ENCODE measurements around the gene TRIM66. TPM values are rescaled to one million over a fixed set of nuclear protein-coding genes. Genes with fewer than 3 reads are reported as not detected.
A peak's percentile ranks its signal among the peaks of the same experiment; 100 is the strongest.

TRIM66 gene
- total RNA-seq, 2 donors from 2014 or later = 10.2 to 18.1 TPM

- peak; percentile 70 for ATAC-seq (ENCODE audit: insufficient number of reproducible peaks, low FRiP score, low read depth)
- peak overlapping the region; percentile 39 for H3K4me3 ChIP-seq
Observed at GRCh38 chr11:8719211-8719649, 36.8 kb upstream of the TRIM66 start.

GRCh38 chr11:8717876-8718753, 35.6 kb upstream of the TRIM66 start:
- H3K27me3 ChIP-seq (replicated peaks; ENCODE audit: insufficient read depth) = no peaks in the 10 kb centered on the region
- peak overlapping the region; percentile 93 to 94 for H3K27ac ChIP-seq
- H3K4me3 ChIP-seq = peak overlapping the region; percentile 28
- TF ChIP-seq CTCF (IDR thresholded peaks at IDR 0.05) = no peak
- DNase-seq (ENCODE audit: low spot score) (no peak), ATAC-seq (ENCODE audit: insufficient number of reproducible peaks, low FRiP score, low read depth) (no peak)
- H3K9me3 ChIP-seq = no peaks in the 10 kb centered on the region
- peaks cover 59 to 93% of the 10 kb centered on the region in 2 donors for H3K4me1 ChIP-seq (ENCODE audit: control insufficient read depth in 1 of 2, low read depth in 2 of 2)
- peaks cover 7% of the 10 kb centered on the region for H3K36me3 ChIP-seq

More at GRCh38 chr11:8719211-8719649, 36.8 kb upstream of the TRIM66 start:
- peak; percentile 54 for DNase-seq (ENCODE audit: low spot score)
- TF ChIP-seq CTCF (IDR thresholded peaks at IDR 0.05) = no peak
- peak overlapping the region; percentile 93 to 94 for H3K27ac ChIP-seq
- peaks cover 59 to 86% of the 10 kb centered on the region in 2 donors for H3K4me1 ChIP-seq (ENCODE audit: control insufficient read depth in 1 of 2, low read depth in 2 of 2)
- no peaks in the 10 kb centered on the region for H3K9me3 ChIP-seq
- peaks cover 1% of the 10 kb centered on the region for H3K36me3 ChIP-seq
- no peaks in the 10 kb centered on the region for H3K27me3 ChIP-seq (replicated peaks; ENCODE audit: insufficient read depth)

GRCh38 chr11:8717544-8717875, 35.0 kb upstream of the TRIM66 start:
- Histone ChIP-seq H3K9me3 (no peaks in the 10 kb centered on the region), H3K27ac (peak overlapping the region; percentile 88 to 94), H3K4me3 (no peak overlapping the region), H3K4me1 (ENCODE audit: control insufficient read depth in 1 of 2, low read depth in 2 of 2) (peaks cover 59 to 88% of the 10 kb centered on the region in 2 donors), H3K36me3 (peaks cover 7% of the 10 kb centered on the region), H3K27me3 (replicated peaks; ENCODE audit: insufficient read depth) (no peaks in the 10 kb centered on the region)
- no peak for ATAC-seq (ENCODE audit: insufficient number of reproducible peaks, low FRiP score, low read depth)
- TF ChIP-seq CTCF (IDR thresholded peaks at IDR 0.05) = no peak
- no peak for DNase-seq (ENCODE audit: low spot score)

- Histone ChIP-seq H3K9me3 (no peaks in the 10 kb centered on the region), H3K27ac (peak overlapping the region; percentile 88 to 94), H3K27me3 (replicated peaks; ENCODE audit: insufficient read depth) (no peaks in the 10 kb centered on the region), H3K4me3 (no peak overlapping the region), H3K36me3 (peaks cover 14% of the 10 kb centered on the region), H3K4me1 (ENCODE audit: control insufficient read depth in 1 of 2, low read depth in 2 of 2) (peaks cover 45 to 68% of the 10 kb centered on the region in 2 donors)
- no peak for ATAC-seq (ENCODE audit: insufficient number of reproducible peaks, low FRiP score, low read depth)
- TF ChIP-seq CTCF (IDR thresholded peaks at IDR 0.05) = no peak
- DNase-seq (ENCODE audit: low spot score) = no peak
Observed at GRCh38 chr11:8715501-8715900, 33.0 kb upstream of the TRIM66 start.

- Histone ChIP-seq H3K4me3 (no peak overlapping the region), H3K9me3 (no peaks in the 10 kb centered on the region), H3K36me3 (peaks cover 14% of the 10 kb centered on the region), H3K27ac (peak overlapping the region; percentile 88 to 94), H3K27me3 (replicated peaks; ENCODE audit: insufficient read depth) (no peaks in the 10 kb centered on the region), H3K4me1 (ENCODE audit: control insufficient read depth in 1 of 2, low read depth in 2 of 2) (peaks cover 37 to 68% of the 10 kb centered on the region in 2 donors)
- DNase-seq (ENCODE audit: low spot score) = no peak
- TF ChIP-seq CTCF (IDR thresholded peaks at IDR 0.05) = no peak
- ATAC-seq (ENCODE audit: insufficient number of reproducible peaks, low FRiP score, low read depth) = no peak
Observed at GRCh38 chr11:8714622-8715225, 32.3 kb upstream of the TRIM66 start.

All from thoracic aorta (tissue), 2 donors.